ENCODE results near the gene ROBO1. TPM values are rescaled to one million over a fixed set of nuclear protein-coding genes. Genes with fewer than 3 reads are reported as not detected.

Gene ROBO1
- polyA plus RNA-seq, 1 donor (not counting 4 experiments of a cell fraction or from before 2014, with no cell fraction given): 27.1 TPM

DNA sequence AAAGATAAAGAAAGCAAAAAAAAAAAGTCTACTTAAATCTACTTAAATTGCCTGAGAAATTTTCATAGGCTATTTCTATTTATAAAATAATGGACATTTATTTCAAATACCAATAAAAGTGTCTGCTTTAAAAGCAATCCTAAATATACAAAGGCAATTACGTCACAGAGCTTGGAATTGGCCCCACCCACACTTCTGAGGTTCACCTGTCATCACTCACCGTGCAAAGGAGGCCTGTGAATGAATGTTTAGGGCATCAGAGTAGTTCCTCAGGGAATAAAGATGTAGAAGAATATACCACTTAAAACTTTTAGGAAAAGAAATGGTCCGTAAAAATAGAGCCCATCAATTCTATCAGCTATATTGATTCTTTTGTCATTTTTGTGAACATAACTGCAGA lies 621.8 kb downstream of the ROBO1 start:
- FAIRE-seq (no peak), DNase-seq (ENCODE audit: low read depth, low spot score) (no peak)
- dilution Hi-C loops (cut with MboI; ENCODE audit: extremely low pct_ligation_motif_present, low sequenced_read_pairs): no loop called here
- H3K4me2 ChIP-seq (ENCODE audit: control insufficient read depth, extremely low read depth, insufficient read depth, low read depth, low read length): no peak overlapping the region
- no peak for TF ChIP-seq EZH2 (IDR thresholded peaks at IDR 0.05; ENCODE audit: low read length)
- TF ChIP-seq, protein P1, sequence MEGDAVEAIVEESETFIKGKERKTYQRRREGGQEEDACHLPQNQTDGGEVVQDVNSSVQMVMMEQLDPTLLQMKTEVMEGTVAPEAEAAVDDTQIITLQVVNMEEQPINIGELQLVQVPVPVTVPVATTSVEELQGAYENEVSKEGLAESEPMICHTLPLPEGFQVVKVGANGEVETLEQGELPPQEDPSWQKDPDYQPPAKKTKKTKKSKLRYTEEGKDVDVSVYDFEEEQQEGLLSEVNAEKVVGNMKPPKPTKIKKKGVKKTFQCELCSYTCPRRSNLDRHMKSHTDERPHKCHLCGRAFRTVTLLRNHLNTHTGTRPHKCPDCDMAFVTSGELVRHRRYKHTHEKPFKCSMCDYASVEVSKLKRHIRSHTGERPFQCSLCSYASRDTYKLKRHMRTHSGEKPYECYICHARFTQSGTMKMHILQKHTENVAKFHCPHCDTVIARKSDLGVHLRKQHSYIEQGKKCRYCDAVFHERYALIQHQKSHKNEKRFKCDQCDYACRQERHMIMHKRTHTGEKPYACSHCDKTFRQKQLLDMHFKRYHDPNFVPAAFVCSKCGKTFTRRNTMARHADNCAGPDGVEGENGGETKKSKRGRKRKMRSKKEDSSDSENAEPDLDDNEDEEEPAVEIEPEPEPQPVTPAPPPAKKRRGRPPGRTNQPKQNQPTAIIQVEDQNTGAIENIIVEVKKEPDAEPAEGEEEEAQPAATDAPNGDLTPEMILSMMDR (optimal IDR thresholded peaks at IDR 0.05 in 1 of 3, IDR thresholded peaks at IDR 0.05 in 1 of 3, conservative IDR thresholded peaks at IDR 0.05 in 1 of 3; ENCODE audit: extremely low read depth in 1 of 3, insufficient read depth in 2 of 3, low read length in 3 of 3): no peak
- H3K9me1 ChIP-seq (ENCODE audit: control insufficient read depth, extremely low read depth, insufficient read depth, low read length): no peaks in the 10 kb centered on the region
- no peaks in the 10 kb centered on the region for H3K27me3 ChIP-seq (ENCODE audit: control insufficient read depth, extremely low read depth, insufficient read depth, low read length)
- H3K79me2 ChIP-seq (ENCODE audit: control insufficient read depth, insufficient read depth, low read length): no peaks in the 10 kb centered on the region
- H4K20me1 ChIP-seq (ENCODE audit: control insufficient read depth, extremely low read depth, insufficient read depth, low read length): no peaks in the 10 kb centered on the region
- no peak overlapping the region for H3K27ac ChIP-seq (ENCODE audit: control insufficient read depth, insufficient read depth, low read length)
- no peaks in the 10 kb centered on the region for H3K36me3 ChIP-seq (ENCODE audit: control insufficient read depth in 2 of 2, extremely low read depth in 1 of 2, insufficient read depth in 2 of 2, low read length in 2 of 2)
- no peaks in the 10 kb centered on the region for H3K4me1 ChIP-seq (ENCODE audit: control insufficient read depth, extremely low read depth, insufficient read depth, low read length)
- H3K9me3 ChIP-seq (ENCODE audit: control insufficient read depth, low read depth, low read length): no peaks in the 10 kb centered on the region
- H2AFZ ChIP-seq (ENCODE audit: control insufficient read depth, low read length): no peak overlapping the region
- H3K9ac ChIP-seq (ENCODE audit: control insufficient read depth, extremely low read depth, insufficient read depth, low read length): no peak overlapping the region
- no peak overlapping the region for H3K4me3 ChIP-seq (ENCODE audit: control insufficient read depth in 2 of 3, extremely low read depth in 1 of 3, insufficient read depth in 2 of 3, low read depth in 1 of 3, low read length in 3 of 3)

DNA sequence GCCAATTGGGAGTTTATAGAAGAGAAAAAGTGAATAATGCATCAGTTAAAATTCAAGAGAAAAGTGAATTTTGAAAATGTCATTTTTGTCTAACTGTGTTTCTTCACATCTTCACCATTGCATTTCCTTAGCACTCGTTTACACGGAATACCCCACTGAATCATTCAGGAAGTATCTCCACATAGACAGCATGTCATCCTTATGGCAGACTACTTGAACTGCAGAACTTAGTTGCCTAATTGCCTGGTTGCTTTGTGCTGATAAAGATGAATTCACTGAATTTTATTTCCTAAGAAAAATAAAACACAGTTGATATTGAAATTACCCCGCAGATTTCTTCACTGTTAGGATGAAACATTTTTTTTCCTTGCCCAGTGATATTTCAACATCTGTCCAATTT lies 627.1 kb downstream of the ROBO1 start:
- H3K9ac ChIP-seq (ENCODE audit: control insufficient read depth, extremely low read depth, insufficient read depth, low read length): no peak overlapping the region
- no peaks in the 10 kb centered on the region for H4K20me1 ChIP-seq (ENCODE audit: control insufficient read depth, extremely low read depth, insufficient read depth, low read length)
- no peaks in the 10 kb centered on the region for H3K4me1 ChIP-seq (ENCODE audit: control insufficient read depth, extremely low read depth, insufficient read depth, low read length)
- H3K4me3 ChIP-seq (ENCODE audit: control insufficient read depth in 2 of 3, extremely low read depth in 1 of 3, insufficient read depth in 2 of 3, low read depth in 1 of 3, low read length in 3 of 3): no peak overlapping the region
- H3K27me3 ChIP-seq (ENCODE audit: control insufficient read depth, extremely low read depth, insufficient read depth, low read length): no peaks in the 10 kb centered on the region
- H3K79me2 ChIP-seq (ENCODE audit: control insufficient read depth, insufficient read depth, low read length): no peaks in the 10 kb centered on the region
- H3K9me3 ChIP-seq (ENCODE audit: control insufficient read depth, low read depth, low read length): no peaks in the 10 kb centered on the region
- no peak overlapping the region for H2AFZ ChIP-seq (ENCODE audit: control insufficient read depth, low read length)
- H3K9me1 ChIP-seq (ENCODE audit: control insufficient read depth, extremely low read depth, insufficient read depth, low read length): no peaks in the 10 kb centered on the region
- no peak overlapping the region for H3K4me2 ChIP-seq (ENCODE audit: control insufficient read depth, extremely low read depth, insufficient read depth, low read depth, low read length)
- H3K36me3 ChIP-seq (ENCODE audit: control insufficient read depth in 2 of 2, extremely low read depth in 1 of 2, insufficient read depth in 2 of 2, low read length in 2 of 2): no peaks in the 10 kb centered on the region
- TF ChIP-seq, protein P1 (optimal IDR thresholded peaks at IDR 0.05 in 1 of 3, IDR thresholded peaks at IDR 0.05 in 1 of 3, conservative IDR thresholded peaks at IDR 0.05 in 1 of 3; ENCODE audit: extremely low read depth in 1 of 3, insufficient read depth in 2 of 3, low read length in 3 of 3): no peak
- TF ChIP-seq EZH2 (IDR thresholded peaks at IDR 0.05; ENCODE audit: low read length): no peak
- DNase-seq (ENCODE audit: low read depth, low spot score) (no peak), FAIRE-seq (no peak)
- dilution Hi-C loops (cut with MboI; ENCODE audit: extremely low pct_ligation_motif_present, low sequenced_read_pairs): no loop called here
- no peak overlapping the region for H3K27ac ChIP-seq (ENCODE audit: control insufficient read depth, insufficient read depth, low read length)
